ENCODE data around the gene CSNK2A1. TPM values are rescaled to one million over a fixed set of nuclear protein-coding genes. Genes with fewer than 3 reads are reported as not detected.

The CSNK2A1 gene
- total and polyA plus RNA-seq, 2 donors (not counting 3 experiments of a cell fraction or from before 2014, with no cell fraction given) = 68.4 to 142 TPM

DNA sequence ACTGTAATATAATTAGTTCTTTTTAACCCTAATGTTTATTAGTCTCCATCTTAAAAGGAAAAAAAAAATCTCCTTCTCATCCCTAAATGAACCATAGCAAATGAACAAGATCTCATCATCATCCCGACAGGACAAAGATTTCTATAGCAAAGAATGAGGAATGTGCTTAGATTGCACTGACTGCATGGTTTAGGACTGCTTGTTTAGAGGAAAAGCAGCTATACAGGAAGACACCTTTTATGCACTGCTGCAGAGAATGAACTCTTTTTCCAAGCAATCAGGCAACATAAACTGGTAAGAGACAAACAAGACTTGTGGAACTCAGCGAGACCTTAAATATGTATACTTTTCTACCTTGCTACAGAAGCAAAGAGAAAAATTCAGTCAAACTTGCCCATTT, 26.8 kb downstream of the CSNK2A1 start:
- Histone ChIP-seq H3K4me2 (ENCODE audit: insufficient read depth, low read length) (no peak overlapping the region), H3K4me1 (ENCODE audit: control insufficient read depth, extremely low read depth, insufficient read depth, low read length) (no peaks in the 10 kb centered on the region), H3K9me1 (replicated peaks; ENCODE audit: control insufficient read depth, extremely low read depth, insufficient read depth, low read length) (peaks cover 3% of the 10 kb centered on the region), H2AFZ (ENCODE audit: low read depth, low read length) (no peak overlapping the region), H3K9ac (replicated peaks; ENCODE audit: extremely low read depth, insufficient read depth, low read length) (no peak overlapping the region), H4K20me1 (replicated peaks; ENCODE audit: control insufficient read depth, extremely low read depth, insufficient read depth, low read length) (peaks cover 21% of the 10 kb centered on the region), H3K9me3 (replicated peaks; ENCODE audit: control insufficient read depth, insufficient read depth, low read length) (no peaks in the 10 kb centered on the region), H3K27ac (ENCODE audit: insufficient read depth, low read depth, low read length) (no peak overlapping the region), H3K4me3 (replicated peaks in 1 of 3; ENCODE audit: insufficient read depth in 1 of 3, low read depth in 1 of 3, low read length in 3 of 3) (no peak overlapping the region), H3K36me3 (ENCODE audit: control insufficient read depth in 2 of 2, extremely low read depth in 1 of 2, insufficient read depth in 2 of 2, low read length in 2 of 2) (no peaks in the 10 kb centered on the region), H3K79me2 (ENCODE audit: control insufficient read depth, insufficient read depth, low read length) (peaks cover 95% of the 10 kb centered on the region), H3K27me3 (ENCODE audit: control insufficient read depth in 2 of 2, insufficient read depth in 2 of 2, low read length in 2 of 2) (no peaks in the 10 kb centered on the region)
- intact Hi-C loops (cut with micrococcal nuclease) = no loop called here
- FAIRE-seq (no peak), DNase-seq (ENCODE audit: low read depth, low spot score) (peak; percentile 14)
- no TSS peak for BruUV-seq (replicated peaks)
- dilution Hi-C loops (cut with MboI; ENCODE audit: extremely low pct_ligation_motif_present, low sequenced_read_pairs) = no loop called here
- ChIA-PET POLR2A (no interaction called here), CTCF (interaction anchor here (0.9 to 2.4 kb wide), 3 partner anchors 8 to 150 kb away, joined by 3 to 12 read pairs (median 5); no protein-coding TSS in a partner anchor)
- TF ChIP-seq, protein P1, sequence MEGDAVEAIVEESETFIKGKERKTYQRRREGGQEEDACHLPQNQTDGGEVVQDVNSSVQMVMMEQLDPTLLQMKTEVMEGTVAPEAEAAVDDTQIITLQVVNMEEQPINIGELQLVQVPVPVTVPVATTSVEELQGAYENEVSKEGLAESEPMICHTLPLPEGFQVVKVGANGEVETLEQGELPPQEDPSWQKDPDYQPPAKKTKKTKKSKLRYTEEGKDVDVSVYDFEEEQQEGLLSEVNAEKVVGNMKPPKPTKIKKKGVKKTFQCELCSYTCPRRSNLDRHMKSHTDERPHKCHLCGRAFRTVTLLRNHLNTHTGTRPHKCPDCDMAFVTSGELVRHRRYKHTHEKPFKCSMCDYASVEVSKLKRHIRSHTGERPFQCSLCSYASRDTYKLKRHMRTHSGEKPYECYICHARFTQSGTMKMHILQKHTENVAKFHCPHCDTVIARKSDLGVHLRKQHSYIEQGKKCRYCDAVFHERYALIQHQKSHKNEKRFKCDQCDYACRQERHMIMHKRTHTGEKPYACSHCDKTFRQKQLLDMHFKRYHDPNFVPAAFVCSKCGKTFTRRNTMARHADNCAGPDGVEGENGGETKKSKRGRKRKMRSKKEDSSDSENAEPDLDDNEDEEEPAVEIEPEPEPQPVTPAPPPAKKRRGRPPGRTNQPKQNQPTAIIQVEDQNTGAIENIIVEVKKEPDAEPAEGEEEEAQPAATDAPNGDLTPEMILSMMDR (IDR thresholded peaks at IDR 0.05; ENCODE audit: extremely low read depth in 1 of 2, insufficient read depth in 1 of 2, low read depth in 1 of 2, low read length in 2 of 2) = no peak
- no peak for TF ChIP-seq FOS (IDR thresholded peaks at IDR 0.05; ENCODE audit: borderline replicate concordance, insufficient read depth, low read length)
- TF ChIP-seq JUN (IDR thresholded peaks at IDR 0.05; ENCODE audit: borderline replicate concordance, insufficient read depth, insufficient read length, low read depth) = no peak
- TF ChIP-seq, protein P2, sequence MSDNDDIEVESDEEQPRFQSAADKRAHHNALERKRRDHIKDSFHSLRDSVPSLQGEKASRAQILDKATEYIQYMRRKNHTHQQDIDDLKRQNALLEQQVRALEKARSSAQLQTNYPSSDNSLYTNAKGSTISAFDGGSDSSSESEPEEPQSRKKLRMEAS (IDR thresholded peaks at IDR 0.05; ENCODE audit: insufficient read depth, insufficient read length) = no peak
- no peak for TF ChIP-seq POLR2AphosphoS5 (IDR thresholded peaks at IDR 0.05; ENCODE audit: insufficient read depth, low read depth, low read length)

DNA sequence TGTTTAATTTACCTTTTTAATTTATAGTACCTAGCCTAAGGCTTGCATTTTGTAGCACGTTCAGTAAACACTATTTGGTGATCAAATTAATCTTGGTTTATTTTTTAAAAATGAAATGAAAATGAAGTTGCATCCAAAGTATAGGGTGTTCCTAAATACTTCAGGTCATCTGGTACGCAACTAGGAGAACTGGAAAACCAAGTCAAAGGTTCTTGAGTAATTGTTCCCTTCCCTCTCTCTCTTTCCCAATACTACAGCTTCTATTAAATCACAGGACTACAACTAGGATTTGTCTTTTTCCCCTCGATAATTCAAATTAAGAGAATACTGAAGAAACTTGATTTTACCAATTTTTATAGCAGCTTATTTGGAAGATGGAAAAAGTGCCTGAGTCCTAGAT, 27.9 kb downstream of the CSNK2A1 start:
- H3K27me3 ChIP-seq (ENCODE audit: control insufficient read depth in 2 of 2, insufficient read depth in 2 of 2, low read length in 2 of 2) = no peaks in the 10 kb centered on the region
- no peak overlapping the region for H3K27ac ChIP-seq (ENCODE audit: insufficient read depth, low read depth, low read length)
- intact Hi-C loops (cut with micrococcal nuclease) = no loop called here
- no peak overlapping the region for H3K4me2 ChIP-seq (ENCODE audit: insufficient read depth, low read length)
- ChIA-PET CTCF (interaction anchor here (1.1 kb wide), 1 partner anchor 9 kb away, joined by 5 read pairs; no protein-coding TSS in a partner anchor), POLR2A (no interaction called here)
- H3K4me3 ChIP-seq (replicated peaks in 1 of 3; ENCODE audit: insufficient read depth in 1 of 3, low read depth in 1 of 3, low read length in 3 of 3) = no peak overlapping the region
- FAIRE-seq (no peak), DNase-seq (ENCODE audit: low read depth, low spot score) (no peak)
- TF ChIP-seq, protein P2 (IDR thresholded peaks at IDR 0.05; ENCODE audit: insufficient read depth, insufficient read length) = no peak
- TF ChIP-seq GATA2 (IDR thresholded peaks at IDR 0.05; ENCODE audit: insufficient read depth, insufficient read length, low read depth, low read length) (no peak), EZH2 (IDR thresholded peaks at IDR 0.05; ENCODE audit: borderline replicate concordance, low read depth, low read length, severe bottlenecking) (no peak), POLR2AphosphoS5 (IDR thresholded peaks at IDR 0.05; ENCODE audit: insufficient read depth, low read depth, low read length) (no peak), FOS (IDR thresholded peaks at IDR 0.05; ENCODE audit: borderline replicate concordance, insufficient read depth, low read length) (no peak), JUN (IDR thresholded peaks at IDR 0.05; ENCODE audit: borderline replicate concordance, insufficient read depth, insufficient read length, low read depth) (no peak), MYC (IDR thresholded peaks at IDR 0.05; ENCODE audit: low read depth, low read length) (no peak), POLR2A (IDR thresholded peaks at IDR 0.05; ENCODE audit: low read depth, low read length) (no peak)
- TF ChIP-seq, protein P1 (IDR thresholded peaks at IDR 0.05; ENCODE audit: extremely low read depth in 1 of 2, insufficient read depth in 1 of 2, low read depth in 1 of 2, low read length in 2 of 2) = no peak
- H2AFZ ChIP-seq (ENCODE audit: low read depth, low read length) = no peak overlapping the region
- peaks cover 21% of the 10 kb centered on the region for H4K20me1 ChIP-seq (replicated peaks; ENCODE audit: control insufficient read depth, extremely low read depth, insufficient read depth, low read length)
- BruUV-seq (replicated peaks) = no TSS peak
- peaks cover 95% of the 10 kb centered on the region for H3K79me2 ChIP-seq (ENCODE audit: control insufficient read depth, insufficient read depth, low read length)
- dilution Hi-C loops (cut with MboI; ENCODE audit: extremely low pct_ligation_motif_present, low sequenced_read_pairs) = no loop called here
- no peak overlapping the region for H3K9ac ChIP-seq (replicated peaks; ENCODE audit: extremely low read depth, insufficient read depth, low read length)
- no peaks in the 10 kb centered on the region for H3K4me1 ChIP-seq (ENCODE audit: control insufficient read depth, extremely low read depth, insufficient read depth, low read length)
- no peaks in the 10 kb centered on the region for H3K36me3 ChIP-seq (ENCODE audit: control insufficient read depth in 2 of 2, extremely low read depth in 1 of 2, insufficient read depth in 2 of 2, low read length in 2 of 2)
- no peaks in the 10 kb centered on the region for H3K9me3 ChIP-seq (replicated peaks; ENCODE audit: control insufficient read depth, insufficient read depth, low read length)
- peaks cover 3% of the 10 kb centered on the region for H3K9me1 ChIP-seq (replicated peaks; ENCODE audit: control insufficient read depth, extremely low read depth, insufficient read depth, low read length)

All from endothelial cell of umbilical vein (primary cell).